Activated T-cell treated with anti-CD3 and anti-CD28 coated beads, Interleukin-2, amount 50 U/mL, for 4 hours (primary cell): ENCODE data around the gene EIF5AL1. TPM values are rescaled to one million over a fixed set of nuclear protein-coding genes. Genes with fewer than 3 reads are reported as not detected.
"Not testable (repeated sequence)": the region's sequence is repeated elsewhere in the genome, so short reads cannot be mapped to it uniquely, and the experiment has no call there.

Experiments
- ATAC-seq, 2 donors: fragments of 200-7000 bp; cut with Tn5 transposase; one replicate each; pipeline ENCODE4 v1.10.0; 2021
- DNase-seq: peaks from one replicate; pipeline ENCODE4 v3.0.0-alpha.2; 2020
- H3K27me3 Mint-ChIP-seq: one replicate; pipeline ENCODE4 v1.8.0; 2021; ENCODE audit warnings: low read depth, mixed read lengths
- H3K36me3 Mint-ChIP-seq: one replicate; pipeline ENCODE4 v1.8.0; 2022; ENCODE audit warnings: mixed read lengths; ENCODE audit not compliant: insufficient read depth
- H3K4me1 Mint-ChIP-seq: one replicate; pipeline ENCODE4 v1.8.0; 2021; ENCODE audit warnings: low read depth, mixed read lengths
- H3K4me3 Mint-ChIP-seq: one replicate; pipeline ENCODE4 v1.8.0; 2021; ENCODE audit warnings: mild to moderate bottlenecking, moderate library complexity, mixed read lengths
- H3K9me3 Mint-ChIP-seq: one replicate; pipeline ENCODE4 v1.8.0; 2021; ENCODE audit warnings: mixed read lengths
- total RNA-seq, 3 donors: library from RNA; stranded (reverse); gene quantifications; one replicate each; pipeline ENCODE4 v1.2.1, GENCODE V29; 2021

The EIF5AL1 gene
- total RNA-seq, 3 donors from 2014 or later: 0.46 to 2.2 (median 0.49) TPM

GRCh38 chr10:79547128-79547527 lies 34.8 kb downstream of the EIF5AL1 start:
- H3K9me3 Mint-ChIP-seq, H3K36me3 Mint-ChIP-seq, ATAC-seq, DNase-seq, H3K4me3 Mint-ChIP-seq, H3K27me3 Mint-ChIP-seq: not testable (repeated sequence)
- peaks cover 16% of the 10 kb centered on the region for H3K4me1 Mint-ChIP-seq

GRCh38 chr10:79547973-79548372 lies 35.6 kb downstream of the EIF5AL1 start:
- DNase-seq: no peak
- H3K9me3 Mint-ChIP-seq: peaks cover 8% of the 10 kb centered on the region
- peaks cover 16% of the 10 kb centered on the region for H3K4me1 Mint-ChIP-seq
- H3K4me3 Mint-ChIP-seq: peak overlapping the region; percentile 19
- H3K36me3 Mint-ChIP-seq: no peaks in the 10 kb centered on the region
- peak in 1 of 2 donors; percentile 27 for ATAC-seq
- H3K27me3 Mint-ChIP-seq: no peaks in the 10 kb centered on the region

- no peak overlapping the region for H3K4me3 Mint-ChIP-seq
- H3K27me3 Mint-ChIP-seq: no peaks in the 10 kb centered on the region
- DNase-seq (no peak), ATAC-seq (no peak)
- no peaks in the 10 kb centered on the region for H3K9me3 Mint-ChIP-seq
- peaks cover 10% of the 10 kb centered on the region for H3K4me1 Mint-ChIP-seq
- no peaks in the 10 kb centered on the region for H3K36me3 Mint-ChIP-seq
Observed at GRCh38 chr10:79552143-79552542, 39.8 kb downstream of the EIF5AL1 start.

GRCh38 chr10:79555354-79556309 lies 43.3 kb downstream of the EIF5AL1 start:
- ATAC-seq (no peak), DNase-seq (no peak)
- Mint-ChIP-seq H3K36me3 (no peaks in the 10 kb centered on the region), H3K9me3 (no peaks in the 10 kb centered on the region), H3K4me3 (no peak overlapping the region), H3K4me1 (no peaks in the 10 kb centered on the region), H3K27me3 (peaks cover 3% of the 10 kb centered on the region)

GRCh38 chr10:79556961-79557360 lies 44.6 kb downstream of the EIF5AL1 start:
- not testable (repeated sequence) for ATAC-seq, H3K36me3 Mint-ChIP-seq, H3K27me3 Mint-ChIP-seq, H3K9me3 Mint-ChIP-seq, DNase-seq, H3K4me1 Mint-ChIP-seq, H3K4me3 Mint-ChIP-seq

GRCh38 chr10:79559726-79560125 lies 47.4 kb downstream of the EIF5AL1 start:
- DNase-seq: no peak
- H3K4me1 Mint-ChIP-seq: no peaks in the 10 kb centered on the region
- peaks cover 15% of the 10 kb centered on the region for H3K27me3 Mint-ChIP-seq
- H3K36me3 Mint-ChIP-seq: no peaks in the 10 kb centered on the region
- no peak overlapping the region for H3K4me3 Mint-ChIP-seq
- no peaks in the 10 kb centered on the region for H3K9me3 Mint-ChIP-seq
- ATAC-seq: no peak

GRCh38 chr10:79560160-79560709 lies 47.9 kb downstream of the EIF5AL1 start, which contains the start of gene SFTPA2:
Gene SFTPA2 (minus strand): TSS chr10:79560407. CDS start chr10:79559483, 924 bp downstream.
- Mint-ChIP-seq H3K9me3 (no peaks in the 10 kb centered on the region), H3K4me3 (no peak within 1 kb of the TSS), H3K27me3 (peaks cover 15% of the 10 kb centered on the region)

GRCh38 chr10:79561257-79561656 lies 48.9 kb downstream of the EIF5AL1 start:
- ATAC-seq (no peak), DNase-seq (no peak)
- Mint-ChIP-seq H3K27me3 (peaks cover 20% of the 10 kb centered on the region), H3K9me3 (no peaks in the 10 kb centered on the region), H3K4me3 (no peak overlapping the region), H3K4me1 (no peaks in the 10 kb centered on the region), H3K36me3 (no peaks in the 10 kb centered on the region)

More at GRCh38 chr10:79560160-79560709, 47.9 kb downstream of the EIF5AL1 start, which contains the start of gene SFTPA2:
- H3K36me3 Mint-ChIP-seq: no peaks in the 10 kb centered on the region
- DNase-seq: no peak
- H3K4me1 Mint-ChIP-seq: no peaks in the 10 kb centered on the region
- ATAC-seq: no peak

- H3K27me3 Mint-ChIP-seq: peaks cover 20% of the 10 kb centered on the region
- H3K4me3 Mint-ChIP-seq: no peak overlapping the region
- ATAC-seq (peak; percentile 74 to 78), DNase-seq (peak; percentile 45)
- H3K9me3 Mint-ChIP-seq: no peaks in the 10 kb centered on the region
- no peaks in the 10 kb centered on the region for H3K4me1 Mint-ChIP-seq
- H3K36me3 Mint-ChIP-seq: no peaks in the 10 kb centered on the region
Observed at GRCh38 chr10:79562135-79562756, 49.9 kb downstream of the EIF5AL1 start.

GRCh38 chr10:79563426-79563825 lies 51.1 kb downstream of the EIF5AL1 start:
- no peak overlapping the region for H3K4me3 Mint-ChIP-seq
- H3K27me3 Mint-ChIP-seq: peaks cover 21% of the 10 kb centered on the region
- H3K4me1 Mint-ChIP-seq: no peaks in the 10 kb centered on the region
- no peaks in the 10 kb centered on the region for H3K36me3 Mint-ChIP-seq
- H3K9me3 Mint-ChIP-seq: no peaks in the 10 kb centered on the region
- DNase-seq: no peak
- no peak for ATAC-seq

Other genes starting within 250 kb of the EIF5AL1 start
- gene PPIF, start 165.1 kb upstream of the EIF5AL1 start, total RNA-seq: 100 to 1,000 TPM; 199 to 232 (median 203) TPM
- gene ZCCHC24, start 66.9 kb upstream of the EIF5AL1 start, total RNA-seq: under 1 TPM; 0.26 to 0.92 (median 0.63) TPM
- 1 to 10 TPM; 2.7 to 3.8 (median 2.9) TPM for gene SFTPA2, start 47.9 kb downstream of the EIF5AL1 start, total RNA-seq
- 1 to 10 TPM; 3.1 to 3.5 (median 3.1) TPM for gene SFTPA1, start 98.4 kb downstream of the EIF5AL1 start, total RNA-seq
- gene NUTM2B, start 190.7 kb downstream of the EIF5AL1 start, total RNA-seq: under 1 TPM; 0.30 to 0.53 (median 0.33) TPM